Mesothelial cell of epicardium (in vitro differentiated cells): ENCODE data around the gene ATP6V1C2. TPM values are rescaled to one million over a fixed set of nuclear protein-coding genes. Genes with fewer than 3 reads are reported as not detected.

ENCODE experiments used
- DNase-seq, 2 experiments: peaks; one replicate each; pipeline ENCODE4 v3.0.0; 2021; ENCODE audit warnings: low spot score in 2 of 2; ENCODE audit not compliant: unreplicated experiment in 2 of 2
- H3K27ac Mint-ChIP-seq: 2 replicates; pipeline ENCODE4 v1.8.0; 2021; ENCODE audit warnings: mixed read lengths
- H3K27me3 Mint-ChIP-seq: 2 replicates; pipeline ENCODE4 v1.8.0; 2021; ENCODE audit warnings: low read depth, mixed read lengths
- H3K36me3 Mint-ChIP-seq: 2 replicates; pipeline ENCODE4 v1.8.0; 2021; ENCODE audit warnings: mixed read lengths
- H3K4me1 Mint-ChIP-seq: 2 replicates; pipeline ENCODE4 v1.8.0; 2021; ENCODE audit warnings: mixed read lengths
- H3K4me3 Mint-ChIP-seq: 2 replicates; pipeline ENCODE4 v1.8.0; 2021; ENCODE audit warnings: mild to moderate bottlenecking, moderate library complexity, mixed read lengths
- H3K9me3 Mint-ChIP-seq: 2 replicates; pipeline ENCODE4 v1.8.0; 2021; ENCODE audit warnings: mixed read lengths
- CTCF ChIP-seq: fragments of 200-600 bp; sonication (generic); IDR thresholded peaks from one replicate; pipeline ENCODE4 v1.5.0; 2021; ENCODE audit warnings: antibody characterized with exemption; ENCODE audit not compliant: unreplicated experiment
- total RNA-seq: library from RNA; stranded (reverse); gene quantifications from 3 replicates; pipeline ENCODE4 v1.2.1, GENCODE V29; 2021

ATP6V1C2 gene
- total RNA-seq, 1 donor from 2014 or later = 0.09 TPM

DNA sequence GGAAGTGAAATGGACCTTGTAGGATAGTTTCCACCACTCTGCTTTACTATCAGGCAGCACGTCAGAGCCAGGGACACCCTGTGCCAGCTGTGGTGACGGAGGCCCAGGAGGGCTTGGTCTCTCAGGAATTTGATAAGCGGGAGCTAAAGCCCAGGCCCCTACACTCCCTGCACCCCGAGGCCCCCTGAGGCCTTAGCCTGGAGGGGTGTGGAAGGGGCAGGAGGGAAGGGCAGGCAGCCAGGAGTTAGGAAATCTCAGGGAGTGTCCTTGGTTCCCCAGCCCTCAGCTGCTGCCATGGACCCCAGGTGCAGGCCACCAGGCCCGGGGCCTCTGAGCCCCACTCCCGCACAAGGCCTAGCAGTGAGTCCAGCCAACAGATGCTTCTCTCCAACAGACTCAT, 53.0 kb downstream of the ATP6V1C2 start:
- Mint-ChIP-seq H3K27ac (peak overlapping the region; percentile 93), H3K9me3 (no peaks in the 10 kb centered on the region), H3K27me3 (no peaks in the 10 kb centered on the region), H3K36me3 (peaks cover 4% of the 10 kb centered on the region), H3K4me3 (no peak overlapping the region), H3K4me1 (peaks cover 18% of the 10 kb centered on the region)
- no peak for TF ChIP-seq CTCF
- no peak for DNase-seq

DNA sequence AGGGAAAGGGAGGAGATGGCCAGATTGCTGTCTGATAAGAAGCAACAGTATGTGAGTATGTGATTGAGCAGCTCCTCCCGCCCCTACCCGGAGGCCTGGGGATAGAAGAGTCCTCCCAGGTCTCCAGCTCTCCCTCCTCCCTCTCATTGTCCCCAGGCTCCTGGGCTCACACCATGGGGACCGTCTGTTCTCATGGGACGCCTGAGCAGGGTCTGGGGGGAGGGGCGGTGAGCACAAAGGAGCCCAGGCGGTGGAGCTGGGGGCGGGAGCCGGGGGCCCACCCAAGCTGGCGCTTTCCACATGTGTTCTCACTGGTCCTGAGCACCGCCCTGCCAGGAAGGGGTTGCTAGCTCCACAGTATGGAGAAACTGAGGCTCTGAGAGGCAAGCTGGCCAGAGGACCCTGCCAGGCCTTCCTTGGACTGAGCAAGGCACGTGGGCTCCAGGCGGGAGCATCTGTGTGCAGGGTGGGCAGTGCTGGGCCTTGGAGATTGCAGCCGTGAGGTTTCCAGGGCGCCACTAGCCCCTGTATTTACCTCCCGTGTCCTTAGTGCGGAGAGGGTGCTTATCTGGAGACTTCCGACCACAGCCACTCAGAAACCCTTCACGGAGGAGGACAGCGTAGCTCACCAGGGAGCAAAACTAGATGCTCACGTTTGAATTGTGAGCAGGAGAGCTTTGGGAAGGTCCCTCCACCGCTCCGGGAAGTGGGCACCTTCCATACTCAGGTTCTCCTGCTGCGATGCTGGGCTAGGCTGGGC, 53.8 kb downstream of the ATP6V1C2 start:
- Mint-ChIP-seq H3K27me3 (no peaks in the 10 kb centered on the region), H3K4me1 (peaks cover 18% of the 10 kb centered on the region), H3K27ac (peak overlapping the region; percentile 93), H3K9me3 (no peaks in the 10 kb centered on the region), H3K36me3 (peaks cover 9% of the 10 kb centered on the region), H3K4me3 (no peak overlapping the region)
- DNase-seq = no peak
- no peak for TF ChIP-seq CTCF

GRCh38 chr2:10775831-10776230, 54.4 kb downstream of the ATP6V1C2 start:
- Mint-ChIP-seq H3K9me3 (no peaks in the 10 kb centered on the region), H3K27me3 (no peaks in the 10 kb centered on the region), H3K4me1 (peaks cover 18% of the 10 kb centered on the region), H3K27ac (no peak overlapping the region), H3K4me3 (no peak overlapping the region), H3K36me3 (peaks cover 12% of the 10 kb centered on the region)
- no peak for DNase-seq
- TF ChIP-seq CTCF = no peak

DNA sequence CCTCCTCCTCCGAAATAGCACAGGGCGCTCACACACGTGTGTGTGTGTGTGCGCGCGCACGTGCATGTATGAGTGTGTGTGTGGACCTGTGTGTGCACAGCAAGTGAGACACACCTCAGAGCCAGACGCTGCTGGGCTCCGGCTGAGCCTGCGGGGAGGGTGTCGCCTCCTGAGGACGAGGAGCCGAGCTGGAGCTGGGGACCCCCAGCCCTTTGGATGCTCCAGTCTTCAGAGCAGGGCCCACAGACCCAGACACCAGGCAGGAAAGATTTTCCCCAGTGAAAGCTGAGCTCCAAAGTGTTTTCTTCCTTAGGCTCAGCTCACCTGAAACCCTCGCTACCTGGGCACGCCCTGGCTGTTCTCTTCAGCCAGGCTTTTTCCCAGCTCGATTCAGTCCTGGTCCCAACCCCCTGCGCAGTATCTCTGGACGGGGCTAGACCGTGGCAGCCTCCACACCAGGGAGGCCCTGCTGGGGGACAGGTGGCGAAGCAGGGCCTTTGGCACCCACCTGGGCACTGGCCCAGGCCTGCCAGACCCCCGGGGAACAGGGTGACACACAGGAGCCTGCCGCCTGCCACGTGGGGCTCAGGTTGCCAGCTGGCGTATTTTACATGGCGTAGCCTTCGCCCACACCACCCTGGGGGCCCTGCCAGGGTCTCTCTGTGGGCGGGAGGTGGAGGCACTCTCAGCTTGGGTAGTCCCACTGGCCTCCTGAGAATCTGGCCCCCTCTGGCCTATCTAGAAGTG, 55.0 kb downstream of the ATP6V1C2 start:
- Mint-ChIP-seq H3K27me3 (no peaks in the 10 kb centered on the region), H3K36me3 (peaks cover 14% of the 10 kb centered on the region), H3K4me3 (no peak overlapping the region), H3K9me3 (no peaks in the 10 kb centered on the region), H3K4me1 (peaks cover 18% of the 10 kb centered on the region), H3K27ac (no peak overlapping the region)
- DNase-seq = no peak
- no peak for TF ChIP-seq CTCF

- H3K9me3 Mint-ChIP-seq = no peaks in the 10 kb centered on the region
- H3K4me1 Mint-ChIP-seq = peaks cover 18% of the 10 kb centered on the region
- H3K27ac Mint-ChIP-seq = no peak overlapping the region
- H3K36me3 Mint-ChIP-seq = peaks cover 17% of the 10 kb centered on the region
- no peaks in the 10 kb centered on the region for H3K27me3 Mint-ChIP-seq
- no peak overlapping the region for H3K4me3 Mint-ChIP-seq
- no peak for TF ChIP-seq CTCF
- no peak for DNase-seq
Observed at GRCh38 chr2:10777111-10777841, 55.8 kb downstream of the ATP6V1C2 start.
